Left kidney (tissue), 2 donors: ENCODE results near the gene TCF7. TPM values are rescaled to one million over a fixed set of nuclear protein-coding genes. Genes with fewer than 3 reads are reported as not detected.

Source experiments
- DNase-seq: peaks from one replicate; pipeline ENCODE4 v3.0.0-alpha.2; 2013
- polyA plus RNA-seq: library from polyadenylated mRNA; unstranded; fragments of 120-200 nt; gene quantifications from one replicate; pipeline ENCODE4 v1.2.1, GENCODE V29; 2013; ENCODE audit not compliant: insufficient read length

The TCF7 gene
- polyA plus RNA-seq, 1 donor, result 13.0 TPM

- no peak for DNase-seq
Measured at GRCh38 chr5:134088994-134089560, 25.4 kb upstream of the TCF7 start.

GRCh38 chr5:134090522-134090921 lies 24.0 kb upstream of the TCF7 start:
- no peak for DNase-seq

GRCh38 chr5:134091626-134092121 lies 22.8 kb upstream of the TCF7 start:
- DNase-seq, result no peak

GRCh38 chr5:134092875-134093274 lies 21.6 kb upstream of the TCF7 start:
- DNase-seq, result no peak

GRCh38 chr5:134093351-134093750 lies 21.1 kb upstream of the TCF7 start:
- DNase-seq, result no peak

- DNase-seq, result no peak
Measured at GRCh38 chr5:134095293-134095692, 19.2 kb upstream of the TCF7 start.

GRCh38 chr5:134095887-134096589 lies 18.4 kb upstream of the TCF7 start:
- DNase-seq, result no peak

- no peak for DNase-seq
Measured at GRCh38 chr5:134097211-134097749, 17.2 kb upstream of the TCF7 start.

- DNase-seq, result no peak
Measured at GRCh38 chr5:134098690-134099089, 15.8 kb upstream of the TCF7 start.

- DNase-seq, result no peak
Measured at GRCh38 chr5:134099288-134099872, 15.1 kb upstream of the TCF7 start.

GRCh38 chr5:134099939-134100282 lies 14.6 kb upstream of the TCF7 start:
- DNase-seq, result no peak

- no peak for DNase-seq
Measured at GRCh38 chr5:134100283-134101091, 14.0 kb upstream of the TCF7 start.

GRCh38 chr5:134101686-134102439 lies 12.6 kb upstream of the TCF7 start:
- no peak for DNase-seq

GRCh38 chr5:134103397-134103796 lies 11.1 kb upstream of the TCF7 start:
- DNase-seq, result no peak

- no peak for DNase-seq
Measured at GRCh38 chr5:134103998-134104654, 10.4 kb upstream of the TCF7 start.

- DNase-seq, result no peak
Measured at GRCh38 chr5:134106991-134107701, 7.3 kb upstream of the TCF7 start.

- no peak for DNase-seq
Measured at GRCh38 chr5:134107779-134108178, 6.7 kb upstream of the TCF7 start.

- DNase-seq, result no peak
Measured at GRCh38 chr5:134110382-134110781, 4.1 kb upstream of the TCF7 start.

- DNase-seq, result no peak
Measured at GRCh38 chr5:134111741-134112647, 2.5 kb upstream of the TCF7 start.
